Central memory CD8-positive, alpha-beta T cell (primary cell): ENCODE measurements around the gene PROM1.
A peak's percentile ranks its signal among the peaks of the same experiment; 100 is the strongest.

Experiments used
- ATAC-seq: fragments of 150-1000 bp; cut with Tn5 transposase; replicated peaks from 2 replicates; pipeline ENCODE4 v1.10.0; 2022; ENCODE audit warnings: mild to moderate bottlenecking, moderate FRiP score, moderate number of reproducible peaks; ENCODE audit not compliant: poor library complexity, severe bottlenecking; ENCODE audit errors: extremely low read depth
- DNase-seq, 2 donors: peaks; one replicate each; pipeline ENCODE4 v3.0.0; 2021; ENCODE audit warnings: low spot score in 2 of 2
- H3K27ac Mint-ChIP-seq: one replicate; pipeline ENCODE4 v1.8.0; 2022; ENCODE audit warnings: low read depth, mild to moderate bottlenecking, moderate library complexity, mixed read lengths
- H3K27me3 Mint-ChIP-seq: one replicate; pipeline ENCODE4 v1.8.0; 2022; ENCODE audit warnings: mixed read lengths
- H3K36me3 Mint-ChIP-seq: one replicate; pipeline ENCODE4 v1.8.0; 2022; ENCODE audit warnings: mild to moderate bottlenecking, moderate library complexity, mixed read lengths; ENCODE audit not compliant: insufficient read depth
- H3K4me1 Mint-ChIP-seq: one replicate; pipeline ENCODE4 v1.8.0; 2022; ENCODE audit warnings: mixed read lengths
- H3K4me3 Mint-ChIP-seq: one replicate; pipeline ENCODE4 v1.8.0; 2022; ENCODE audit warnings: mild to moderate bottlenecking, moderate library complexity, mixed read lengths
- H3K9me3 Mint-ChIP-seq: one replicate; pipeline ENCODE4 v1.8.0; 2022; ENCODE audit warnings: mixed read lengths

PROM1 gene

DNA sequence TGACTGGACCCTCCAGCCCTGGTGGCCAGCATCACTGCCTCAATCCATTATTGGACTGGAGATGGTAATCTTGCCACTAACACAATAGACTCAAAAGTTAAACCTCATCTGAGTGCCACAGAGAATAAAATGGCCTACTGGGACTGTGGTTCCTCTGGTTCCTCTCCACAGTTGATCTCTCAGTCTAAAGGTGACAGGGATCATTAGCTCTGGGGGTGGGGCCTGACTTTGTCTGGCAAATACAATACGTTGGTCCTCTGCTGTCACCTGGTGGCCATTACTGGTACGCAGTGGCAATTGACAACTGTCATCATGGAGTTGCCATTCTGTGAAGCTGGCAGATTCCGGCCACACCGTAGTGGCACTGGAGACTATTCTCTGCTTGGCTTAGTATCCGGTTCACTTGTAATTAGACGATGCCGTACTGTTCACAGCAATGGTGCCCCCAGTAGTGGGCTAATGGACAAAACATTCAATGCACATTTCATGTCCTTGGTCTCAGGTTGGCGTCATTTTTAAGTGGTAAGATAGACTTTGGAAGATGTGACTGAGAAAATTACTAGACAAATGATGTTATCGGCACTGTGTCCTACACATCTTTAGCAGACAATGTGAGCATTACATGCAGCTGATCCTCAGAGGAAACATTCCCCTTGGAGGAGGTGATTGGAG, 127.5 kb downstream of the PROM1 start:
- H3K9me3 Mint-ChIP-seq, result no peaks in the 10 kb centered on the region
- peaks cover 4% of the 10 kb centered on the region for H3K36me3 Mint-ChIP-seq
- no peaks in the 10 kb centered on the region for H3K27me3 Mint-ChIP-seq
- ATAC-seq (peak; percentile 78), DNase-seq (peak; percentile 68 to 77)
- no peak overlapping the region for H3K4me3 Mint-ChIP-seq
- peaks cover 27% of the 10 kb centered on the region for H3K4me1 Mint-ChIP-seq
- H3K27ac Mint-ChIP-seq, result peak overlapping the region; percentile 44

DNA sequence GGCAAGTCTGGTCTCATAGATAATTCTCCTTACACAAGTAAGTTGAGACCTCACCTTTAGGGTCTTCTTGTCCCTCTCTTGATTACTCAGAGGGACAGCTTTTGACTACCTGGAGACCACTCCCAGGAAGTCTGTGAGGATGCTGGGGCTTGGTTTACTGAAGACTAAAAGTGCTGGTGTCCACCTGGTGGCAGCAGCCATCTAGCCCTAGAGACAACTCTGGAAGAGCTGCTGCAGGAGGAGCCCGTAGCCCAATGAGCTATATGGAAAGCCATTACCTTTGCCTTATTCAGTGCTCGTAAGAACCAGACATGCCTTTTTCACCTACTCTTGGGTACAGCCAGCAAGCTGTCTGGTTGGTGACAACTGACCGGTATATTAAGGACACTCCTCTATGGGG, 128.2 kb downstream of the PROM1 start:
- H3K9me3 Mint-ChIP-seq, result no peaks in the 10 kb centered on the region
- DNase-seq, result no peak
- no peak overlapping the region for H3K27ac Mint-ChIP-seq
- H3K36me3 Mint-ChIP-seq, result no peaks in the 10 kb centered on the region
- no peaks in the 10 kb centered on the region for H3K27me3 Mint-ChIP-seq
- H3K4me3 Mint-ChIP-seq, result no peak overlapping the region
- H3K4me1 Mint-ChIP-seq, result peaks cover 20% of the 10 kb centered on the region
- no peak for ATAC-seq

DNA sequence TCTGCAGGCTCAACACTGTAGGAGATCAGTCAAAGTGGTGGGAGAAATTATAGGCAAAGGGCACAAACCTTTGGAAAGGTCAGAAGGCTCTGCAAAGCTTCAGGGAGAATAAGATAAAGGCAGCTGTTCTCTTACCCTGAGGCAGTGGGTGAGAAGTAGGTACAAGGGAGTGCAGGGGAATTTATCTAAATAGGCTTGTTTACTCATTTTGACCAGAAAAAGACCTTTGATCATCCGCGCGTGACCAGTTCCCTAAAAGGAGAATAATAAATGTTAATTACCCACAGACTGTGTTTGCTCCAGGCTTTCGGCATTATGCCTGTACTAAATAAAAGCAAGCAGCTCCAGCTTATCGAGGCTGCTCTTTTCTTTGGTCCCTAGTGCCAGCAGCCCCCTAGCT, 130.2 kb downstream of the PROM1 start:
- no peak for ATAC-seq

DNA sequence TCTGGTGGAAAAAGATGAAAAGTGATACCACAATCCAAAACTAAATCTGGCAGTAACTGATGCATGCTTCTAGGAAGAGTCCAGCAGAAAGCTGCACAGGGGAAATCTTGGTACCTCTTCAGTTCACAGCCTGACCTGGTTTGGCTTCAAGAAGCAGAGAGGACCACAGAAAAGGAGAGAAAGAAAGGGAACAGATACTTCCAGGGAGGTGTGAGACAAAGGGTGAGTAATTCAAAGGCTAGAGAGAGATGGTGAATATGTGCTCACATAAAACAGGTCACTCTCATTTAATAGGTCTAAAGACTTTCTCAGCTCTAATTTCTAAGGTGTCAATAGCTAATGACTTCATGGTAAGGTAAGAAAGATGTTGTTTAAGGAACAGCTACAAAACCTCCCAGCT, 132.0 kb downstream of the PROM1 start:
- no peak for DNase-seq
- Mint-ChIP-seq H3K27ac (no peak overlapping the region), H3K9me3 (no peaks in the 10 kb centered on the region), H3K4me1 (peaks cover 9% of the 10 kb centered on the region), H3K36me3 (no peaks in the 10 kb centered on the region), H3K27me3 (no peaks in the 10 kb centered on the region), H3K4me3 (no peak overlapping the region)
- ATAC-seq, result no peak

More for the DNA sequence above, 130.2 kb downstream of the PROM1 start:
- Mint-ChIP-seq H3K27me3 (no peaks in the 10 kb centered on the region), H3K4me1 (peaks cover 9% of the 10 kb centered on the region), H3K9me3 (no peaks in the 10 kb centered on the region), H3K27ac (no peak overlapping the region), H3K36me3 (no peaks in the 10 kb centered on the region), H3K4me3 (no peak overlapping the region)
- no peak for DNase-seq

DNA sequence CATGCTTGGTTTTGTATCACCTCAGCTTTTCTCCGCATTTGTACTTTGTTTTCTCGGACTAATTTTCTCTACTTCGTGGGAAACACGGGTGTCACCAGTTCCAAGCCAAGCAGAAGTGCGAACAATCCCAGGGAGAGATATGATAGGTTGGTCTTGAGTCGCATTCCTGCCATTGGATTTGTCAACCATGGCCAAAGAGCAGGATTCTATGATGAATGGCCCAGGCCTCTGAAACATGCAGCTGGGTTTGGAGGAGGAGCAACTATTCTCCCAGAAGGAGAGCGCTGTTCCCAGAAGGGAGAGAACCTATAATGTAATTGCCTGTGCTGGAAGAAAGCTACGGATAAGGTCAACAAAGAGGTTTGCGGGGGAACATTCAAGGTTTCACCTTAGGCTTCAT, 135.0 kb downstream of the PROM1 start:
- ATAC-seq (no peak), DNase-seq (no peak)
- Mint-ChIP-seq H3K9me3 (no peaks in the 10 kb centered on the region), H3K36me3 (no peaks in the 10 kb centered on the region), H3K4me3 (no peak overlapping the region), H3K27me3 (no peaks in the 10 kb centered on the region), H3K27ac (no peak overlapping the region), H3K4me1 (no peaks in the 10 kb centered on the region)

DNA sequence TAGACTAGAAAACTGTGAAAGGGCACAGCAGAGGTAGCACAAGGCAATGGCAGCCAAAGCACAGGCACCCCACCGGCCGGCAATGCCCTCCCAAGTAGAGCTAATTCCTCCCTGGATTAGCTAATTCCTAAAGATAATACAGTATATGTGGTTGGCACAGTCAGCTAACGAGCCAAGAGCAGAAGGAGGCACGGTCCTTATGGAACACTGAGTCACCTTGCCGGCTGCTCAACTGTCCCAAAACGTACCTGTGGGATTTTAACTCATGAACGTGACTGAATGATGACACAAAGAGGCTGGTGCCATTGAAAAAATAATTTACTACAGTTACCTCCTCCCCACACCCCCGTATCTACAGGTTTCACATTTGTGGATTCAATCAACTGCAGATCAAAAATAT, 136.1 kb downstream of the PROM1 start:
- no peak for ATAC-seq
- no peaks in the 10 kb centered on the region for H3K27me3 Mint-ChIP-seq
- no peaks in the 10 kb centered on the region for H3K36me3 Mint-ChIP-seq
- H3K4me1 Mint-ChIP-seq, result no peaks in the 10 kb centered on the region
- DNase-seq, result no peak
- H3K27ac Mint-ChIP-seq, result no peak overlapping the region
- H3K4me3 Mint-ChIP-seq, result no peak overlapping the region
- no peaks in the 10 kb centered on the region for H3K9me3 Mint-ChIP-seq

DNA sequence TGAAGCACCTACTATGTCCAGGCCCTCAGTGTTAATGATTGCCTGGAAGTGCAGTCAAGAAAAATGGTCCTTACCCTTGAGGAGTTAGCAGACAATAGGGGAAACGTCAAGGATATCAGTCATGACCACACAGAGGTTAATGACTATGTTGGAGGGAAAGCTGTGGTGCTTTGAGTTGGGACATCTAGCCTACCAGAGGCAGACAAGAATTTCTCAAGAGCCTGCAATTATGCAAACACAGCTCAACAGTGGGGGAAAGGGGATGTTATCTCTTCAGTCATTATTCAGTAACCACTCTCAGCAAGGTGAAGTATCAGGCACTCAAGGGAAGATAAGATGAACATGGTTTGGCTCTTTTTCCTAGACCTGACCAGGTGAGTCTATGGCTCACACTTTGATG, 138.3 kb downstream of the PROM1 start:
- DNase-seq, result no peak
- Mint-ChIP-seq H3K9me3 (no peaks in the 10 kb centered on the region), H3K36me3 (no peaks in the 10 kb centered on the region), H3K27ac (no peak overlapping the region), H3K4me1 (no peaks in the 10 kb centered on the region), H3K27me3 (no peaks in the 10 kb centered on the region), H3K4me3 (no peak overlapping the region)
- ATAC-seq, result no peak

DNA sequence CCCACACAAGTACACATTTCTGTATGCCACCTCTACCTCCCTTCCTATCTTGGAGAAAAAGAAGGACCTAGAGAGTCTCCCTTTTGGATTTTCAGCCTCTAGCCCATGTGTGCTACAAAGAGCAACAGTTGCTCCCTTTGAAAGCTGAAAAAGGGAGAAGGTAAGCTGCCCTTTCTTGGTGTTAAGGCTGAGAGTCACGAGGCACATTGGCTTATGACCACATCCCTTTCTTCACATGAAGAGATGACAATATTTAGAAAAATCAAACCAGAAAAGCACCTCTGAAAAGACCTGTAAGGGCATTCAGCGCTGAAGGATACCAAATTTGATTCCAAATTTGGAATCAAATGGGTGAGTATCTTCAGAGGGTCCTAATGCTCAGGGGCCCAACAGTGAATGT, 138.9 kb downstream of the PROM1 start:
- ATAC-seq (no peak), DNase-seq (no peak)
- Mint-ChIP-seq H3K4me1 (no peaks in the 10 kb centered on the region), H3K36me3 (no peaks in the 10 kb centered on the region), H3K27ac (no peak overlapping the region), H3K9me3 (no peaks in the 10 kb centered on the region), H3K27me3 (no peaks in the 10 kb centered on the region), H3K4me3 (no peak overlapping the region)

DNA sequence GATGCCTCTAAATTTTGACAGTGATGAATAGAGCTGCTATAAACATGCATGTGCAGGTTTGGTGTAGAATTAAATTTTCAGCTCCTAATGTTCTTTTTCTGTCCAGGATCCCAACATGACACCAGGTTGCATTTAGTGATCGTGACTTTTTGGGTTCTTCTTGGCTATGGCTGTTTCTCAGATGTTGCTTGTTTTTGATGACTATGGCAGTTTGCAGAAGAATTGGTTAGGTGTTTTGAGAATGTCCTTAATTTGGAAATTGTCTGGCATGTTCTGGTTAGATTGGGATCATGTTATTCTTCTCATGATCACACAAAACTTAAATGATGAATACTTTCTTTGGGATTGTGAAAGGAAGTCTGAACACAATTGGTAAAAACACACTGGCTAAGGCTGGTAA, 141.5 kb downstream of the PROM1 start:
- Mint-ChIP-seq H3K9me3 (no peaks in the 10 kb centered on the region), H3K36me3 (no peaks in the 10 kb centered on the region), H3K4me3 (no peak overlapping the region), H3K27me3 (no peaks in the 10 kb centered on the region), H3K27ac (no peak overlapping the region), H3K4me1 (no peaks in the 10 kb centered on the region)
- DNase-seq (no peak), ATAC-seq (no peak)

DNA sequence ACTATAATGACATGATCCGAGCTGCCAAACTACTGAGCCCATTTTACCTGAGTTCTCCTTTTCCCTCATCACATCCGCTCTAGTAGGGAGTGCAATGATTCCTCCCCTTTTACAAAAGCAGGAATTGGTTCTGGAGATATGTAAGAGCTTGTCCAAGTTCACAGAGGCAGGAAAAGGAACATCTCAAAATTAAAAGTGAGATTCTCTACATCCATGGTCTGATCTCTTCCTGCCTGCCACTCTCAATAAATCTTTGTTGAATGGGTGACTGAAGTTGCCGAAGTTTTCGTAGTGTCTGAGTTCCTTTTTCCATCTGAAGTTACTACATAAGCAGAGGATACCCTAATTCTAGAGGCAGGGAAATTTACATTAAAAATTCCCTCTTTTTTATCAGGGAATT, 145.2 kb downstream of the PROM1 start, which contains the start of gene FGFBP1:
FGFBP1 (minus strand) TSS at position 101 of the 400 bp plus-strand sequence. CDS start 2,108 bp downstream, outside the sequence.
- no peak within 1 kb of the TSS for H3K4me3 Mint-ChIP-seq

DNA sequence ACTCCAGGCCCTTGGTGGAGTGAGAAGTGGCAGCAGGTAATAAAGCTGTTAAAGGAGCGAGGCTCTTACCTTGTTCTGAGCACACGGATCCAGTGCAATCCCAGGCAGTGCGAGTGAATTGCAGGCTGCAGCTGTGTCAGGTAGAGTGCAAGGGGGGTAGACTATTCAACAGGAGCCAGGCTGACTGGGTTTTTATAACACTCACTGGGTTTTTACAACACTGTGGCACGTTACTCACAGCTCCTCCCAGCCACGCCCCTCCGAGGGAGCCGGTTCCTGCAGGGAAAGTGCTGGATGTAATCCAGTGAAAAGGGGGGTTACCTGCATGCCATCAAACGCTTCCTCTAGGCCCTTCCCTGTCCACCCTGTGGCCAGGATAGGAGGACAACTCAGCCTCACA, 145.6 kb downstream of the PROM1 start:
- H3K27ac Mint-ChIP-seq, result no peak overlapping the region
- no peaks in the 10 kb centered on the region for H3K4me1 Mint-ChIP-seq
- peaks cover 33% of the 10 kb centered on the region for H3K27me3 Mint-ChIP-seq
- no peaks in the 10 kb centered on the region for H3K9me3 Mint-ChIP-seq
- peaks cover 2% of the 10 kb centered on the region for H3K36me3 Mint-ChIP-seq
- ATAC-seq (no peak), DNase-seq (no peak)
- no peak overlapping the region for H3K4me3 Mint-ChIP-seq

More for the DNA sequence above, 145.2 kb downstream of the PROM1 start, which contains the start of gene FGFBP1:
- H3K27me3 Mint-ChIP-seq, result peaks cover 28% of the 10 kb centered on the region
- ATAC-seq, result no peak
- H3K9me3 Mint-ChIP-seq, result no peaks in the 10 kb centered on the region
- no peak for DNase-seq
- H3K36me3 Mint-ChIP-seq, result peaks cover 2% of the 10 kb centered on the region
- H3K4me1 Mint-ChIP-seq, result no peaks in the 10 kb centered on the region
- no peak within 1 kb of the TSS for H3K27ac Mint-ChIP-seq

DNA sequence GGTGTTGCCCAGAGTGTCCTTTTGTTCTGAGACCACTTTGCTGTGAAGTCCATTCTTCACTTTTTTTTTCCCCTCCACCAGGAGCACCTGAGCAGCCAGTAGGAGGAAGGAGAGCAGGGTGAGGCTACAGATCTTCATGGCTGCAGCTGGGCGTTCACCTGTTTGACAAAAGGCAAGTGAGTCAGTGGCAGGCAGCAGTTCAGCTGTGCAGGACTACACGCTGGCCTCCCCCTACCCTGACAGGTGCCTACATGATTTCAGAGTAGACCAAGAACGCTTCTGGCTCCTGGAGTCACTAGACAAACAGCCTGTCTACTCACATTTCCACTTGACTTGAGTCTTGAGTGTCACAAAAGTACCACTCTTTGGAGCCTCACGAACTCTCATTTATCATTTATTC, 147.3 kb downstream of the PROM1 start:
- Mint-ChIP-seq H3K9me3 (no peaks in the 10 kb centered on the region), H3K27ac (no peak overlapping the region), H3K4me3 (no peak overlapping the region), H3K27me3 (peaks cover 50% of the 10 kb centered on the region), H3K4me1 (no peaks in the 10 kb centered on the region), H3K36me3 (peaks cover 2% of the 10 kb centered on the region)
- DNase-seq (no peak), ATAC-seq (no peak)

DNA sequence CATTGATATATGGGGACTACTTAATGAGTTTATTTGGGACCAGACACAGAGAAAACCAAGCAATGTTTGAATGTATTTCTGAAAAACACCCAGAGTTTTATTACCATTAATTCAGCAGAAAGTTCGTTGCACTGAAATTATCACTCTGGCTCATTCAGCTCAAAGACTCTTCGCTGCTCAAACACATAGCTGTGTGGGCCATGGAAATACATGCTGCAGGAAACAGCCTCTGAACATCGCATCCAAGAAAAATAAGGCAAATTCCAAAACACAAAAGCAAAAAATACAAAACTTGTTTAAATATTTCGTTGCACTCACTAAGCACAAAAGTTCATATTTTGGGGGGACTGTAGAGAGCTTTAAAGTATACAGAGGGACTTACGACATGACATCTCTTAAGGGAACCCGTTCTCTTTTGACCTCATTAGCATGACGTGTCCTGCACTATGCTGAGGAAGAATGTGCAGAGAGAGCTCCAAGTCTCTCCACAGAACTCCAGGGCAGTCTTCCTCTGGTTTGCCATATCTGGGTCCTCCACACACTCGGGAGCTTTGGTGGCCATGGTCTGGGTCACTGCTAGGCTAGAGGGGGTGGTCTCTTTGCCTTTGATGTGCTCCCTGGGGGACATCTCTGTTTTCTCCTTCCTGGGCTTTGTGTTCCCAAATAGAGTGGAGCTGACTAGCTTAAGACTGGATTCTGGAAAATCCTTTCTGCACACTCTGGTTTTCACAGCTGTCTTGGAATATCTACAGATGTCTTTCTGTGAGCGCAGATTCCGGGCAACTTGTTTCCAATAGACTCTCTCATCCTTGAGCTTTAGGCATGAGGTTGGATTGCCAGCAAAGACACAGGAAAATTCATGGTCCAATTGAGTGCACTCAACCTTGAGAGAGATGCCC, 148.1 kb downstream of the PROM1 start:
- no peaks in the 10 kb centered on the region for H3K4me1 Mint-ChIP-seq
- peaks cover 2% of the 10 kb centered on the region for H3K36me3 Mint-ChIP-seq
- no peaks in the 10 kb centered on the region for H3K9me3 Mint-ChIP-seq
- H3K27ac Mint-ChIP-seq, result no peak overlapping the region
- DNase-seq (no peak), ATAC-seq (no peak)
- H3K27me3 Mint-ChIP-seq, result peaks cover 57% of the 10 kb centered on the region
- H3K4me3 Mint-ChIP-seq, result no peak overlapping the region
